HCT116 (cell line): ENCODE results near the gene TMEM178A. TPM values are rescaled to one million over a fixed set of nuclear protein-coding genes. Genes with fewer than 3 reads are reported as not detected.

Experiments
- ATAC-seq: fragments of 200-7000 bp; cut with Tn5 transposase; 2 replicates; pipeline ENCODE4 v1.9.1; 2020; ENCODE audit warnings: mild to moderate bottlenecking, moderate library complexity
- BruUV-seq: library from RNA; stranded (reverse); fragments of 400-500 nt; replicated peaks from 2 replicates; lab custom pipeline; 2021; lab: Mats Ljungman, UMichigan
- CTCF ChIA-PET: fragments of 300-600 bp; sonication (Branson Sonifier 250); formaldehyde crosslinking; loops from one replicate; lab custom pipeline; 2021; ENCODE audit warnings: antibody characterized with exemption; lab: Charles Lee
- POLR2A ChIA-PET: fragments of 300-600, 350-600 bp; sonication (Branson Sonifier 250); formaldehyde crosslinking; loops from one replicate; lab custom pipeline; 2021; ENCODE audit warnings: antibody characterized with exemption; lab: Charles Lee
- RAD21 ChIA-PET, 2 experiments: fragments of 300-600 bp; sonication (Branson Sonifier 250); formaldehyde crosslinking; loops; one replicate each; lab custom pipeline; 2023; ENCODE audit warnings: low total read pairs in 2 of 2; ENCODE audit not compliant: uncharacterized antibody in 2 of 2, unreplicated experiment in 2 of 2, low non-redundant PET in 1 of 2; lab: Charles Lee
- DNase-seq: peaks from one replicate; pipeline ENCODE4 v3.0.0-alpha.2; 2010; ENCODE audit warnings: low read depth, low spot score
- H2AFZ ChIP-seq: fragments of 200-600 bp; shearing (Covaris generic), sonication (generic); 2 replicates; pipeline ENCODE4 v1.6.1; 2017; ENCODE audit warnings: low read depth, mixed run types, mixed read lengths, antibody characterized with exemption, low read length; ENCODE audit not compliant: poor library complexity, severe bottlenecking
- H3K27ac ChIP-seq: 2 replicates; pipeline ENCODE4 v1.5.1; 2012; ENCODE audit warnings: low read depth, low read length
- H3K27me3 ChIP-seq: fragments of 200-600 bp; sonication (generic); 2 replicates; pipeline ENCODE4 v1.6.1; 2016; ENCODE audit warnings: mixed run types, low read length, mixed read lengths; ENCODE audit not compliant: insufficient read depth
- H3K36me3 ChIP-seq, 2 experiments: fragments of 200-500 bp in 1 of 2; fragments of 200-600 bp in 1 of 2; sonication (Bioruptor generic) in 1 of 2; sonication (generic) in 1 of 2; 2 replicates each; pipeline versions ENCODE4 v1.5.1 to v1.6.1; 2014 to 2016; ENCODE audit warnings: low read length in 2 of 2, inconsistent platforms in 1 of 2, mixed read lengths in 1 of 2, mixed run types in 1 of 2; ENCODE audit not compliant: insufficient read depth in 2 of 2, control insufficient read depth in 1 of 2
- H3K4me1 ChIP-seq, 2 experiments: fragments of 200-600 bp in 1 of 2; sonication (generic) in 1 of 2; 2 replicates each; pipeline versions ENCODE4 v1.5.1 to v1.6.1; 2012 to 2017; ENCODE audit warnings: low read length in 2 of 2, inconsistent platforms in 1 of 2, mild to moderate bottlenecking in 1 of 2, mixed read lengths in 1 of 2, mixed run types in 1 of 2, moderate library complexity in 1 of 2; ENCODE audit not compliant: insufficient read depth in 2 of 2, control insufficient read depth in 1 of 2
- H3K4me2 ChIP-seq: fragments of 200-600 bp; sonication (generic); 2 replicates; pipeline ENCODE4 v1.6.1; 2017; ENCODE audit warnings: mixed run types, low read length, mixed read lengths
- H3K4me3 ChIP-seq, 2 experiments: fragments of 200-600 bp in 1 of 2; sonication (generic) in 1 of 2; replicated peaks in 1 of 2; 2 replicates each; pipeline ENCODE4 v1.5.1; 2011 to 2016; ENCODE audit warnings: low read length in 2 of 2, control low read depth in 1 of 2, low read depth in 1 of 2, mild to moderate bottlenecking in 1 of 2, mixed read lengths in 1 of 2, mixed run types in 1 of 2
- H3K79me2 ChIP-seq: fragments of 200-600 bp; sonication (generic); 2 replicates; pipeline ENCODE4 v1.6.1; 2017; ENCODE audit warnings: mild to moderate bottlenecking, mixed run types, low read length, moderate library complexity, mixed read lengths; ENCODE audit not compliant: insufficient read depth
- H3K9ac ChIP-seq: fragments of 200-600 bp; sonication (generic); 2 replicates; pipeline ENCODE4 v1.6.1; 2016; ENCODE audit warnings: low read length, mixed read lengths
- H3K9me2 ChIP-seq: fragments of 200-600 bp; sonication (generic), shearing (Covaris generic); 2 replicates; pipeline ENCODE4 v1.6.1; 2017; ENCODE audit warnings: mixed run types, mild to moderate bottlenecking, moderate library complexity; ENCODE audit not compliant: insufficient read depth
- H3K9me3 ChIP-seq, 2 experiments: fragments of 200-500 bp in 1 of 2; fragments of 200-600 bp in 1 of 2; sonication (Bioruptor generic) in 1 of 2; sonication (generic) in 1 of 2; 2 replicates each; pipeline ENCODE4 v1.6.1; 2014 to 2017; ENCODE audit warnings: low read length in 2 of 2, mixed read lengths in 2 of 2, inconsistent platforms in 1 of 2, low read depth in 1 of 2, mild to moderate bottlenecking in 1 of 2, mixed run types in 1 of 2, moderate library complexity in 1 of 2; ENCODE audit not compliant: control insufficient read depth in 1 of 2, insufficient read depth in 1 of 2
- H4K20me1 ChIP-seq: fragments of 200-600 bp; sonication (generic), shearing (Covaris generic); 2 replicates; pipeline ENCODE4 v1.6.1; 2017; ENCODE audit warnings: mixed run types, mild to moderate bottlenecking, moderate library complexity; ENCODE audit not compliant: insufficient read depth
- ATF3 ChIP-seq: IDR thresholded peaks from 2 replicates; pipeline ENCODE4 v1.6.1; 2012
- CBX3 ChIP-seq: IDR thresholded peaks from 2 replicates; pipeline ENCODE4 v1.6.1; 2012; ENCODE audit warnings: low read depth
- EGR1 ChIP-seq: IDR thresholded peaks from 2 replicates; pipeline ENCODE4 v1.6.1; 2012; ENCODE audit warnings: low read depth
- ELF1 ChIP-seq: IDR thresholded peaks from 2 replicates; pipeline ENCODE4 v1.6.1; 2012; ENCODE audit warnings: low read depth, borderline replicate concordance
- EZH2 ChIP-seq: fragments of 200-600 bp; sonication (generic); IDR thresholded peaks from 2 replicates; pipeline ENCODE4 v1.6.1; 2017; ENCODE audit warnings: antibody characterized with exemption, mixed run types
- EZH2phosphoT487 ChIP-seq: fragments of 200-600 bp; IDR thresholded peaks from 2 replicates; pipeline ENCODE4 v1.6.1; 2018; ENCODE audit warnings: antibody characterized with exemption, borderline replicate concordance
- MAX ChIP-seq: IDR thresholded peaks from 2 replicates; pipeline ENCODE4 v1.6.1; 2012
- POLR2A ChIP-seq: IDR thresholded peaks from 2 replicates; pipeline ENCODE4 v1.7.0; 2011; ENCODE audit warnings: borderline replicate concordance; ENCODE audit not compliant: insufficient read depth, insufficient read length; ENCODE audit errors: extremely low read depth
- POLR2AphosphoS5 ChIP-seq: IDR thresholded peaks from 2 replicates; pipeline ENCODE4 v1.6.1; 2011; ENCODE audit warnings: mild to moderate bottlenecking, low read depth, low read length, moderate library complexity
- RAD21 ChIP-seq: IDR thresholded peaks from 2 replicates; pipeline ENCODE4 v1.6.1; 2012; ENCODE audit warnings: low read depth, mild to moderate bottlenecking
- SIN3A ChIP-seq: IDR thresholded peaks from 2 replicates; pipeline ENCODE4 v1.6.1; 2012; ENCODE audit warnings: low read depth
- SP1 ChIP-seq: IDR thresholded peaks from 2 replicates; pipeline ENCODE4 v1.6.1; 2012; ENCODE audit warnings: low read depth
- SRF ChIP-seq: IDR thresholded peaks from 2 replicates; pipeline ENCODE4 v1.6.1; 2012; ENCODE audit warnings: low read depth
- TCF7L2 ChIP-seq: IDR thresholded peaks from 2 replicates; pipeline ENCODE4 v1.7.0; 2011; ENCODE audit warnings: borderline replicate concordance, inconsistent platforms; ENCODE audit not compliant: insufficient read depth, insufficient read length; ENCODE audit errors: extremely low read depth
- YY1 ChIP-seq: IDR thresholded peaks from 2 replicates; pipeline ENCODE4 v1.6.1; 2011; ENCODE audit warnings: low read length, low read depth, moderate library complexity, mild to moderate bottlenecking; ENCODE audit not compliant: insufficient replicate concordance; ENCODE audit errors: extremely low read depth
- ZBTB33 ChIP-seq: IDR thresholded peaks from 2 replicates; pipeline ENCODE4 v1.6.1; 2011; ENCODE audit warnings: mild to moderate bottlenecking, low read length, moderate library complexity; ENCODE audit not compliant: insufficient replicate concordance; ENCODE audit errors: extremely low read depth
- ZFX ChIP-seq: fragments of 450-650 bp; IDR thresholded peaks from 2 replicates; pipeline ENCODE4 v1.6.1; 2017
- ZNF274 ChIP-seq: fragments of 200-500 bp; sonication (Bioruptor generic); IDR thresholded peaks from 2 replicates; pipeline ENCODE4 v1.6.1; 2014; ENCODE audit warnings: mild to moderate bottlenecking, low read depth, low read length, inconsistent platforms
- intact Hi-C: fragments of 100-400 bp; cut with micrococcal nuclease; formaldehyde crosslinking; loops from 2 replicates; pipeline ENCODE4 v1.10.0; 2022
- total RNA-seq: library from RNA; stranded (reverse); gene quantifications from one replicate; pipeline ENCODE4 v1.2.1, GENCODE V29; 2021; ENCODE audit not compliant: unreplicated experiment

Gene TMEM178A
- total RNA-seq, 1 experiment from 2014 or later = 1.3 TPM

GRCh38 chr2:39642051-39642718 lies 23.5 kb upstream of the TMEM178A start:
- ChIA-PET POLR2A (no interaction called here), RAD21 (no interaction called here), CTCF (no interaction called here)
- no TSS peak for BruUV-seq
- no peaks in the 10 kb centered on the region for H3K79me2 ChIP-seq
- intact Hi-C loops = no loop called here
- TF ChIP-seq EZH2phosphoT487 (no peak), RAD21 (no peak), ELF1 (no peak), ATF3 (no peak), MAX (no peak), ZFX (no peak), SRF (no peak), ZNF274 (no peak), POLR2A (no peak), CBX3 (no peak), EGR1 (no peak), YY1 (no peak), EZH2 (no peak), ZBTB33 (no peak), SIN3A (no peak), POLR2AphosphoS5 (no peak), SP1 (no peak), TCF7L2 (no peak)
- peak; percentile 89 for ATAC-seq
- peak; percentile 13 for DNase-seq
- H3K27me3 ChIP-seq = no peaks in the 10 kb centered on the region
- no peak overlapping the region for H3K9ac ChIP-seq
- no peaks in the 10 kb centered on the region for H3K9me2 ChIP-seq
- H2AFZ ChIP-seq = no peak overlapping the region
- H3K36me3 ChIP-seq = no peaks in the 10 kb centered on the region
- peaks cover 8 to 9% of the 10 kb centered on the region in 2 experiments; a peak in 3 of 4 replicates for H3K4me1 ChIP-seq
- no peaks in the 10 kb centered on the region for H3K9me3 ChIP-seq
- H4K20me1 ChIP-seq = no peaks in the 10 kb centered on the region
- H3K4me3 ChIP-seq = no peak overlapping the region
- peak overlapping the region; percentile 39 for H3K4me2 ChIP-seq
- H3K27ac ChIP-seq = no peak overlapping the region
